Endometrial microvascular endothelial cells (primary cell): ENCODE measurements around the gene PNRC2. TPM values are rescaled to one million over a fixed set of nuclear protein-coding genes. Genes with fewer than 3 reads are reported as not detected.
"Not testable (repeated sequence)": the region's sequence is repeated elsewhere in the genome, so short reads cannot be mapped to it uniquely, and the experiment has no call there.

ENCODE experiments used
- in situ Hi-C: cut with HindIII; loops from 2 replicates; pipeline ENCODE4 v1.10.0; 2017; ENCODE audit warnings: low sequenced_read_pairs, low pct_unique_long_range_greater_than_20kb; ENCODE audit errors: inconsistent ontology term
- total RNA-seq: library from RNA; depleted of rRNA; stranded (reverse); fragments of >200 nt; gene quantifications from one replicate; pipeline ENCODE4 v1.2.3, GENCODE V29; 2015; ENCODE audit errors: inconsistent ontology term

Gene PNRC2
- total RNA-seq, 1 donor from 2014 or later: 100 TPM

- in situ Hi-C loops: no loop called here
These were observed 23.0 kb upstream of the PNRC2 start for GRCh38 chr1:23936481-23937176.

DNA sequence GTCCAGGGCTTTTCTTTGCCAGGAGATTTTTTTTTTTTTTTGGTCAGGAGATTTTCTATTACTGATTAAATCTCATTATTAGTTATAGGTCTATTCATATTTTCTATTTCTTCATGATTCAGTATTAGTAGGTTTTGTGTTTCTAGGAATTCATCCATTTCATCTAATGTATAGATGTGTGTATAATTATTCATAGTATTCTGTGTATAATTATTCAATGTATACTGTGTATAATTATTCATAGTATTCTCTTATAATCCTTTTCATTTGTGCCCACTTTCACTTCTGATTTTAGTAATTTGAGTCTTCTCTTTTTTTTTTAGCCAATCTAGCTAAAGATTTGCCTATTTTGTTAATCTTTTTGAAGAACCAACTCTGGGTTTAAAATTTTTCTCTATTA is 12.3 kb upstream of the PNRC2 start:
- in situ Hi-C loops: no loop called here

- in situ Hi-C loops: no loop called here
These were observed 6.6 kb upstream of the PNRC2 start for GRCh38 chr1:23953020-23953419.

GRCh38 chr1:23957096-23957495 is 2.5 kb upstream of the PNRC2 start:
- in situ Hi-C loops: no loop called here

GRCh38 chr1:23958040-23958809 is 1.4 kb upstream of the PNRC2 start:
- in situ Hi-C loops: not testable (repeated sequence)

GRCh38 chr1:23958810-23959460 is 693 bp upstream of the PNRC2 start:
- in situ Hi-C loops: no loop called here

DNA sequence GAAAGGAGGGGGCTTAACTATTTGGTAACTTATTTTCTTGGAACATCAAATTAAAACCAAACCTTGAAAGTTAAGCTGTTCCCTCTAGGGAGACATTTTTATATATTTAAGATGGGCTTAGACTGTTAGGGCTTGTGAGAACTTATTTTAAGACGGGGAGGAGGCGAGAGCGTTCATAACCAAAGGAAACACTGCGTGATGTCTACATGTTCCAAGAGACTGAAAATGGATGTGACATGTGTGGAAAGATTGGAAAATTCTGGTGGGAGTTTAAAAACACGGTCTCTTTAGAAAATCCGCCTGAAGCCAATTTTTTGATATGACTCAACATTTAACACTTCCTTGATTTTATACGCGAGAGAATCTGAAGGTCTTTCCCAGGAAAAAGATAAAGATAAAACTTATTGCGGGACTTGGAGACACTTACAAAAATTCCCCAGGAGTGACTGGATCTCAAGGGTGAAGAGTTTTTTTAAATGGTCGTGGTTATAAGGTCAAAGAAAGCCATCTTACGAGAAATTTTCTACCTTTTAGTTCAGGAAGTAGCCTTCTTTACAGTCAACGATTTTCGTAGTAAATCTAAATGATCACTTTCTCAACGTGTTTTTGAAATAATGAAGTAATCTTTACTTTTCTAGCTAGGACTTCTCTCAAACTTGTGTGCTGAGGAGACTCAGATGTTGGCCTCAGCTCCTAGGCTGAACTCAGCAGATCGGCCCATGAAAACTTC is 828 bp downstream of the PNRC2 start:
- in situ Hi-C loops: loop anchor here (10.0 kb wide), 1 partner anchor 64 kb away; no protein-coding TSS in a partner anchor

- in situ Hi-C loops: loop anchor here (10.0 kb wide), 1 partner anchor 61 kb away; no protein-coding TSS in a partner anchor
These were observed 4.1 kb downstream of the PNRC2 start for GRCh38 chr1:23963617-23964234.

GRCh38 chr1:23964235-23964668 is 4.6 kb downstream of the PNRC2 start:
- in situ Hi-C loops: loop anchor here (10.0 kb wide), 1 partner anchor 61 kb away; no protein-coding TSS in a partner anchor

- in situ Hi-C loops: loop anchor here (10.0 kb wide), 1 partner anchor 60 kb away; no protein-coding TSS in a partner anchor
These were observed 5.4 kb downstream of the PNRC2 start for GRCh38 chr1:23964790-23965740.

DNA sequence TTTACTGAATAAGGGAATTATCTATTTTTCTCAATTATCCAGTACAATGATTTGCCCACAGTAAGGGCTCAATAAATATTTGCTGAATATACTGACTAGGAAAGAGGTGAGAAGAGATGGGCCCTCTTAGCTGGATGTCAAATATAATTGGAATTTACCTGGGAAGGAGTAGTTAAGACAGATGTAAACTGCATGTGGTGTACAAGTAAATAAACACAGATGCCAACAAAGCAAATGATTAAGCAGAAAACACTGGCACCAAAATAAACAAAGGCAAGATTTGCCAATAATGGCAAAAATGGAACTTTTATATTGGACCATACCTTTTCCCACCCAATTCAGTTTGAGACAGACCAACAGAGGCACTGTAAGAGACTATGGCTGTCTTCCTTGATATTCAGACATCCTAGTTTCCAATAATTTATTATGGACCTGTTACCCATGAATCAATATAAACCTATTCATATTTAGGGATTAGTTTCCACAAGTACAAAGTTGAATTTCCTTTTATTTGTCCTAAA is 7.4 kb downstream of the PNRC2 start:
- in situ Hi-C loops: loop anchor here (10.0 kb wide), 1 partner anchor 58 kb away; no protein-coding TSS in a partner anchor

DNA sequence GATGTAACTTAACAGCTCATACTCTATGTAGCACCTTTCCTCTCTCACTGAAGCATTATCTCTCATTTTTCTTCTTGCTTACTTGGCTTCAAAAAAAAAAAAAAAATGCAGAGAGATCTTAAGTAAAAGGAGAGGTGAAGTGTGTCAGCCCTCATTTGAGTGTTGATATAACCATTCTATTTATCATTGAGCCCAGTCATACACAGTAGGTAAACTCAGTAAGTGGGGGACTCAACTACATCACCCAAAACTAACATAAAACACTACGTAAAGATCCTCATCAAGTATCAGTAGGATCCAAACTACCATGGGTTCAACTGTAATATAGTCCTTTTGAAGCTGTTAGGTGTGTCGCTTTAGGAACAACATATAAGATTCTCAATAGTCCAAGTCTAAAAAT is 8.2 kb downstream of the PNRC2 start:
- in situ Hi-C loops: loop anchor here (10.0 kb wide), 1 partner anchor 57 kb away; no protein-coding TSS in a partner anchor

- in situ Hi-C loops: no loop called here
These were observed 17.7 kb downstream of the PNRC2 start for GRCh38 chr1:23977187-23977853.

DNA sequence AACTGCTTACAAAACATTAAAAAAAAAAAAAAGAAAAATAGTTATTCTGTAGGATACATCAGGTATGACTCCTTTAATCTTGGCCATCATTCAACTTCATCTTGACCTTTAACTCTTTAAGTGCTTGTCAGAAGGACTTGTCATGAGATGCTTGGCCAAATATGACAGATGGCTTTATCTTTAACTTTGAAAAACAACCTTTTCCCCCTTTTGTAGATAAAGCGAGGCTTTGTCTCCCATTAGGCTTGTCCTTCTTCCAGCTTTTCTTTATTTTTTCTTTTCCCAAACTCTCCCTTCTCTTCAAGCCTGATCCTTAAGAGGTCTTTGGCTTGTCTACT is 18.2 kb downstream of the PNRC2 start:
- in situ Hi-C loops: no loop called here

- in situ Hi-C loops: no loop called here
These were observed 19.2 kb downstream of the PNRC2 start for GRCh38 chr1:23978805-23979204.

DNA sequence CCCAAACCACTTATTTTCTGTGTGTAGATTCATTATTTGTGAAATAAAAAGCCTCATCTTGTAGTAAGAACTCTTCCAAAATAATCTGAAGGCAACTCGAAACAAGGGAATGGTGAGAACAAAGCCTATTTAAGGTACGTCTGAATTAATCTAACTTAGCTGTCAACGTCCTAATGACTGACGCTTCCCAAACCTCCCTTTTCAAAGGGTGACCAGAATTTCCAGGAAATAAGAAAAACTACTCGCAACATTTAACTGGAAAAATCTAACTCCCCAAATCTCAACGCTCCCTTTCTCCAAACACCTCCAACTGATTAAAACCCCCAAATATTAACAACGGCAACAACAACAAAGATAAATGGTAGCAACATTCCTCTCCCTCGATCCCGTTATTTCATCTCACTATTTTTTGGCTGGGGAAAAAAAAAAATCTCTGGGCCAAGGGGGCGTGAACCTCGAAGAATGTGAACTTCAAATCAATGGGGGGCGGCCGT is 19.8 kb downstream of the PNRC2 start:
- in situ Hi-C loops: no loop called here
